GM19328 (cell line): ENCODE results near the gene REPS2.

Source experiments
- ATAC-seq: cut with Tn5 transposase; IDR thresholded peaks from one replicate; pipeline ENCODE4 v1.9.1; 2021; ENCODE audit warnings: mild to moderate bottlenecking, moderate library complexity; ENCODE audit not compliant: unreplicated experiment

REPS2 gene

DNA sequence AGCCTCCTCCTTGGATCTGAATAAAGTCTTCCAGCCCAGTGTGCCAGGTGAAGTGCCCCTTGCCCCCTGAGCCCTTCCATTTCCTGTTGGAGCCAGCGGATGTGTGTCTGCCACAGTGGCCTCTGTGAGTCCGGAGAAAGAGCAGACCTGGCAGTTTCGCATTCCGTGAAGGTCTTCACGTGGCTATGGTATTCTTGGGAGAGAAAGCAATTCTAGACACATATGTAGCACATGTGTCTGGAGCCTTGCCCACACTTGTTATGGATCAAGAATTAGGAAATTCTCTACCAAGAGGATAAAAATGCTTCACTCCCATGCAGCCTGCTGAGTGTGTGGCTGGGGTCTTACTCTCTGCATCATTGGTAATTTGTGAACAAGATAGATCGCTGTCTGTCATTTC is 130.9 kb downstream of the REPS2 start:
- ATAC-seq, result no peak

DNA sequence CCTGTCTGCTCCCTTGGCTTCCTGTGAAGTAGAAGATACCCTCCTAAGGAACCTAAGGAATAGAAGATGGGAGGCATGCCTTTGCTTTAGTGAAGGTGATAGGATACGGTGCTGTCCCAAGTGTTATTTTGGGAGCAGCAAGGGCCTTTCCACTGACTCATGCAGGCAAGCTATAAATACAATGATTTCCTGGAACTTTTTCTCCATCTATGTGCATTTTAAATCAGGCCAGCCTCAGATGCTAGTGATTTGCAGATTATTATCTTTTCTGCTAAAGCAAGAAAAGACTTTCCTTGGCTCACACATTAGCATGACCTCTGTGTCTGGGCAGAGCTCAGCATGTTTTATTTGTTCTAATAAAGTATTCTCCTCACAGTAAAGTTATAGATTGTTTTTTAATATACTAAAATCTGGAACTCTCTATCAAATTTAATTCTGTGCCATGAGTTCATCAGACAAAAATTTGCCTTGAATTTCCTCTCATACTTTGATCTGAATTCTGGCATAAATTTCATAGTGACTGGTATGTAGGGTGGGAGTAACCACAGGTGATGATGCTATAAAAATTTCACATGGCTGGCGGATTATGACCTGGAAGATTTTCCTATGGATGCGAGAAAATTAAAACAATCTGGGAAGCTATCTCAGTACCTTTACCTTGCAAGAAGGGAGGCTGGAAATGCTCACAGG is 131.7 kb downstream of the REPS2 start:
- no peak for ATAC-seq

DNA sequence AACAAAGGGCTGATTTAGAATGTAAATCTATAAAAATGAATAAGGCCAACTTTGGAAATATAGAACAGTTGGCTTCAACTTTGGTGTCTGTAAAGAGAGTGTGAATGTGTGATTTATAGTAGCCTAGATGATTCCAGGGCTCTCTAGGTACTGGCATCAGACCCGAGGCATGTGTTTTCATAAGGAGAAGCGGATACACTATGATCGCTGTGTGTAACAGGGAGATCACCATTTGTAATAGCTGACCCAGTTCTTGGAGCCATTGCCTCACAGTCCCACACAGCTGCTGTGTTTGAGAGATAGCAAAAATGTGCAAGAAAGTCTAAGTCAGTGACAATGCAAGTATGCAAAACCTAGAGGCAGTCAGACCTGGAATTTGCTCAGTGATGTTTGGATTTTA is 135.1 kb downstream of the REPS2 start:
- no peak for ATAC-seq

DNA sequence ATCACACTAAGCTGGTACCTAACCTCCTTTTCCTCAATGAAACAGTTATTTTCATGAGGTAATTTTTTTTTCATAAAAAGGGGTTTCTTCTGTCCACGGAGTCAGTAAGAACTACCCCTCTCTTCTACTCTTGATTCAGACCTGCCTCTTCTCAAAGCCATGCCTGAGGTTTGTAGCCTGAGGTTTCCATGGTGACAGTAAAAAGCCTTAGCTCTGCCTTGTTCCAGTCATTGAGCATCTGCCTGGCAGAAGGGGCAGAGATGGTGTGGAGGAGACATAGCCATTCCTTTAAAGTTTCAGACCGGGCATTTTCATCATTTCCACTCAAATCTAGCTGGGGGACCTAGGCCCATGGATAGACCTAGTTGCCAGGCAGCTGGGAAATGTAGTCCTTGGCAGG is 135.5 kb downstream of the REPS2 start:
- no peak for ATAC-seq

DNA sequence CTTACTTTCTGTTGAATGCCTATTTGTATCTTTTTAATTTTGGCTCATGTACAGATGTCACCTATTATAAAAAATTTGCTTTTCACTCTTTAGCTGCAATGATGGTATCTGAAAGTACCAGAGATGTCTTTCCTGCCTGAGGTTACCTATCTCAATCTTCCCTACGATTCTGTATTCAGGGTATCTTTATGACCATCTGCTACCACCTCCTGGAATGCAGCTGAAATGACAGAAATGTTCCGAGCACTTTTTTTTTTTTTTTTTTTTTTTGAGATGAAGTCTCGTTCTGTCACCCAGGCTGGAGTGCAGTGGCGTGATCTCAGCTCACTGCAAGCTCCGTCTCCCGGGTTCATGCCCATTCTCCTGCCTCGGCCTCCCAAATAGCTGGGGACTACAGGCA is 136.4 kb downstream of the REPS2 start:
- no peak for ATAC-seq

DNA sequence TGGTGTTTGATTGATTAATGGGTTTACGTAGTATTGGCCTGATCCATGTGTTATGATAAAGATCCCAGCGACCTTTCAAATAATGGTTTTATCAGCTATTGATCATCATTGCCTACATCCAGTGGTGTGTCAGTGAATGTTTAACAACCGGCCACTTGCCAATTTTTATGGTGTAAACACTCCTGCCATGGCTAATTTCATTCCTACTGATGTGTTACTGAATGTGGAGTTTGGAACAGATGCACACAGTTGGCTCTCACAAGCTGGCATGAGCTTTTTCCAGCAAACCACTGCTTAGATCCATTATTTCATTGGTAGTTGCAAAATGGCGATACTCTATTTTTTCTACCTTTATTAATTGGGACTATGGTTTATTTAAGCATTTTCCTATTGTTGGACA is 139.9 kb downstream of the REPS2 start:
- ATAC-seq, result no peak

DNA sequence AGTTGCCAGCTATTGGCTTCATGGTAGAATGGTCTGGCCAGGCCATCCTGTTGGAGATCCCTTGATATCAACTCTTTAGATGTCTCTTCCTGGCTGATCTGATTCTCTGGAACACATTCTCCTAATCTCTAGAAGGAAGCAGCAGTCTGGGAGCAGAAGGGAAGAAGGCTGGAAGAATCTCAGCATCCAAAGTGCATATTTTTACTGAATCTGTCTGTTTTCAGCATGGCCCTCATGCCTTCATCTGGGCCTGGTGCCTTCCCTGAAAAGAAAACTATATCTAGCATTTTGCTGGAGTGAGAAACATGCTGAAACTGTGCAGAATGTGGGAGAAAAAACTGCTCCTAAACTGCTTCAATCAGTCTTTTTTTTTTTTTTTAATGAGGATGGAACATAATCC is 148.7 kb downstream of the REPS2 start:
- no peak for ATAC-seq

DNA sequence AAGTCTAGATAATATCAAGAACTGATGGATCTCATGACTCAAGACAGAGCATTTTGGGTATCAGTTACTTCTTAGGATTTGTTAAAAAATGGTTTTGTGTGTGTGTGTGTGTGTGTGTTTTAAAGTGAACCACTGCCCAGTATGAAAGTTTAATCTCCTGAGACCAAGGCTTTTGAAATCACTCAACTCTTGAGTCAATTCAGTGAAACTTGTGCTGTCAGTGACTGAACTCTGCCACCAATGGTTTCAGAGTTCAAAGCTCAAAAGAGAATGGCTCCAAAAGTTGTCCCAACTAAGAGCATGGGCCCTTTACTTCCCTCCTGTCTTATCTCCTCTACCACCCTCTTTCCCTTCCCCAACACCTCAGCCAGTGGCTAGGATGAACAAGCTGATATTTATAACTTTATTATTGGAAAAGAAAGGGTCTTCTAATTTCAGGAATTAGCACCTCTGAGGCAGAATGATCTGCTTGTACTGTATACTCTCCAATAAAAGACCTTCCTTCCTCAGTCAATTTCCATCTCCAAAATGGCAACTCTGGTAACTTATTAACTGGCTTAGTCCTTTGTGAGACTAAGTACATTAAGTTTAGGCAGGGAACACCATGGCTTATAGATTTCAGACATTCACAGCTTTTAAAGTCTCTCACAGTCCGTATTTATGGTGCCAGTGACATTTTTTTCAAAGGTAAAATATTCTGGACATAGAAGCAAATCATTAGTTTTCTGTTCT is 152.2 kb downstream of the REPS2 start:
- ATAC-seq, result no peak

DNA sequence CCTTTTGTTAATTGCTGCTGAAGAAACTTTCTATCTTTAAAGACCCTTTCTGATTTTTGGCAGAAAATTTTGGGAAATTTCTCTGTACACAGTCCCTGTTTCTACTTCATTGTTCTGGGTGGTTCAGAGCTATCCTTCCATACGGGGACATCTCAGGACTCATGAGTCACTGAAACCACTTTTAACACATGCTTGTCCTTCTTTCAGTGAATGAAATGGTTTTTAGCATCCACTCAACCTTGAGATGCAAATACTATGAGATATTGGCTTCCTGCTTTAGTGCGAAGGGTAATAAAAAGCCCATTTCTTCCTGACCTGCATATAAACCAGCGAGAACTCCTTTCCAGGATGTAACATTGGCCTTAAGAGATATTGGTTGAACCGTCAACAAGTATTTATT is 158.0 kb downstream of the REPS2 start:
- no peak for ATAC-seq

DNA sequence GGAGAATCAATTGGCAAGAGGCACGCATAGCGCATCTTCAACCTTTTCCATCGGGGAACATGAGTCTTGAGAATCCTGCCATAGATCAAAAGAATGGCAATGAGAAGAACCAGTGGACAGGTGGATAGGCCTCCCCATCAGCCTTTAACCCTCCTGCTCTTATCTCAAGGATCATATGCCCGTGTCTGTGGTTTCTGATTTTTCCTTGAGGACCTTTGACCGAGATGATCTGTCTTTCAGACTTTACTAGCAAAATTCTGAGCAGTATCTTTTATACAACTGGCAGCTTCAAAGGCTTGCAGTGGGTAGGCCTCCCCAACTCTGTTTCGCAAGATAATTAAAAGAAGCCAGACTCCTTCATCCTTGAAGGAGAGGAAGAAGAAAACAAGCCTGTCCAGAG is 174.4 kb downstream of the REPS2 start:
- ATAC-seq, result no peak

DNA sequence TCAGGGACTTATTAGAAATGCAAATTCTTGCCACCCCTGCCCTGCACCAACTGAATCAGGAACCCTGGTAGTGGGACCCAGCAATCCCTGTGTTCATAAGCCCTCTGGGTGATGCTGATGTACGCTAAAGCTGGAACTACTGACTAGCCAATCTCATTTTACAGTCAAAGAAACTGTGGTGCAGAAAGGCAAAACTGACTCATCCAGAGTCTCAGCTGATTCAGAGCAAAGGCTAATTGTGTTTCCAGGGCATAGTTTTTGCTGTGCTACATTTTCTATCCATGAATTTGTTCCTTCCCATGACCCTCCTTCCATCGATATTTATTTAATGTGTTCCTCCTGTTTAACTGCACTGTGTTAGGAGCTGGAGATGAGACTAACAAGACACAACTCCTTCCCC is 207.5 kb downstream of the REPS2 start:
- ATAC-seq, result no peak

DNA sequence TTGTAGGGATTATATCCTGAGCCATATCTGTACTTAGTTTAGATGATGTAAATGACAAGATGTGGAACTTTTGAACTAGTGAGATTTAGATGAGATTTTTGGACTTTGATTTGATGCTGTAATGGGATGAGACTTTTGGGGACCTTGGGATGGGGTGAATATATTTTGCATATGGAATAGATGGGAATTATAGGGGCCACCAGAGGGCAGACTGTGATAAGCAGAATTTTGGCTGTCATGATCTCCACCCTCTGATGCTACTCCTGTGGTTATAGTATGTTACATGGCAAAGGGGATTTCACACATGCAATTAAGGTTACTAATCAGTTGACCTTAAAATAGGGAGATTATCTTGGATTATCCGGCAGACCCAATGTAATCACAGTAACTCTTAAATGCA is 214.5 kb downstream of the REPS2 start:
- ATAC-seq, result no peak

DNA sequence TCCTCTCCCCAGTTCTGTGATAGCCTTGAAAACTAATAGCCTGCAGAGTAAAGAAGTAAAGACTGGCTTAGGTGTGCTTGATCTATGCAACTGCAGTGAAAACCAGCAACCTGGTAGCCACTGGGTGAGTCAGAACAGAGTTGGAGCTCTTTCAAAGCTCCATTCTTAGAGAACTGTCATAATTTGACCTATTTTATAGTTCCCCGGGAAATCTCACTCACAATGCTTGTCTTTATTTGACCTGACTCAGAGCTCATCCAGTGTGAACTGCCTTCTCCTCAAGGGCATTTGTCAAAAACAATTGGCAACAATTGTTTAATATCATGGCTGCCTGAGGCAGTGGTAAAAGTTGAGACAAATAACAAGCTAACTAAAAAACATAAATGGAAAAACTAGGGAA is 215.5 kb downstream of the REPS2 start:
- ATAC-seq, result no peak

DNA sequence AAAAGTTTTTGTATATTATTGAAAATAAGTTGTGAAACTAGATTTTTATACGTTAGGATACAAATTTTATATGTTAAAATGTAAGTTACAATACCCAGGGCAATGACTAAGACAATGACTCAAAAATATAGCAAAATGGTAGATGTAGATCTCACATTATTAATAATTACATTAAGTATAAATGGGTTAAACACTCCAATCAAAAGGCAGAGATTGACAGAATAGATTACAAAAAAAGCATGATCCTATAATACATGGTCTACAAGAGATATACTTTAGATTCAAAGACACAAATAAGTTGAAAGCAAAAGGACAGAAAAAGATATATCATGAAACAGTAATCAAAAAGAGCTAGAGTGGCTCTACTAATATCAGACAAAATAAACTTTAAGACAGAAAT is 217.6 kb downstream of the REPS2 start:
- no peak for ATAC-seq

DNA sequence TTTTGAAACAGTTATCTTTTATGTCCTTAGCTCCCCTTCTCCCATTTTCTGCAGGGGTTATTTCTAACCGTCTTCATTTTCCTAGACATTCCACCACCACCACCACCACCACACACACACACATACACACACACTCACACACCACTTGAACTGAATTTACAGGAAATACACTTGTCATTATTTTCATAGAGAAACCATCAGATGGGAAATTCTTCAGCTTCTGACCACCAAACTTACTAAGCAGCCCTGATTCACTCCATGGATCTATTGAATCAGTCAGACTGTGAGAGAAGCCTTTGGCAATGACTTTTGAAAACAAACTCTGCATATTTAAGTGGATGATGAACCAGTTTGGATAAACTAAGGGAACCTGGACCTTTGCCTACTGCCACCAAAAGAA is 218.5 kb downstream of the REPS2 start:
- ATAC-seq, result no peak

DNA sequence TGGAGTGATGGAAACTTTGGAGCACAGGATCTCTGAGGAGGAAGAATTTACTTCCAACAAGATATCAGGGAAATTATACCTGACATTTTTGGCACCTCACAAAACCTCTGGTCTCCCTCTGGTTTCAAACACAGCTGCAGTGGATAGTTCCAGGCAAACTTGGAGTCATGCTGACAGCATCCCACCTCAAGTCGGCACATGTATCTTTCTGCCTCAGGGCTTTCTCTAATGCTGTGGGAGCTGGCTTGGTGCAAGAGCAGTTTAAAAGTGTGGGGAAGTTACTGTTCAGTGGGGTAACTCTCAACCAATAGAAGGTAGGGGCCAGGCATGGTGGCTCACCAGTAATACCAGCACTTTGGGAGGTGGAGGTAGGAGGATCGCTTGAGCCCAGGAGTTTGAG is 221.5 kb downstream of the REPS2 start:
- ATAC-seq, result no peak

DNA sequence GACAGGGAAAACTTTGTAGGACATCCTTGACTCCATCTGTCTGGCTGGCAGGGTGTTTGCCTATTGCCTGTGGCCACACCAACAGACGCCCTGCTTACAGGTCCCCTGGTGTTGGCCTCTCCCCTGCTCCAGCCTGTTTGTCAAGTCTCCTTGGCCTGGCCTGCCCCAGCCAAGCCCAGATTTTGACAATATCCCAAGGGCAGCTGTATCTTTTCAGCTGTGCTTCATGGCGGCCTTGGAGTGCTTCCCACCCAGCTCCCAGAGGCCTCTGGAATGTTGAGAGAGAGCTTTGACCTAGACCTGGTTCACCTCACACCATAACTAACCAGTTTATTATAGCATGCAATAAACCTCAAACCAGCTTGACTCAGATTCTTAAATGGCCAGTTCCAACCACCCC is 224.5 kb downstream of the REPS2 start:
- ATAC-seq, result no peak

DNA sequence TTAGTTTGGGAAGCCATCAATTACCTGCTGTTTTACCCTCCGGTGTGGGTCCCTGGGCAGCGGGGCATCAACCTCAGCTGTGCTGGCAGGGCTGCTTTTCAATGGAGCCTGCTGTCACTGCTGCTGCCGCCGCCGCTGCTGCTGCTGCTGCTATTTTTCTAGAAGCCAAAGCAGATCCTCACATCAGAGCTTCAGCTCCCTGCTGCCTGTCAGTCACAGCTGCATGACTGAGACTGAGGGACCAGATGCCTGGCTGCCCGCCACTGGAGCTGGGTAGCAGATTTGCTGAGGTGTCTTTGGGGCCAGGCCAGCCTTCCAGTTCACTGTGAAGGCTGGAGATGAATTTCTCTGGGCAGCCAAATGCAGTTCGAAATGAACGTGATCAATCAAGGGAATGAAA is 228.2 kb downstream of the REPS2 start:
- ATAC-seq, result no peak

DNA sequence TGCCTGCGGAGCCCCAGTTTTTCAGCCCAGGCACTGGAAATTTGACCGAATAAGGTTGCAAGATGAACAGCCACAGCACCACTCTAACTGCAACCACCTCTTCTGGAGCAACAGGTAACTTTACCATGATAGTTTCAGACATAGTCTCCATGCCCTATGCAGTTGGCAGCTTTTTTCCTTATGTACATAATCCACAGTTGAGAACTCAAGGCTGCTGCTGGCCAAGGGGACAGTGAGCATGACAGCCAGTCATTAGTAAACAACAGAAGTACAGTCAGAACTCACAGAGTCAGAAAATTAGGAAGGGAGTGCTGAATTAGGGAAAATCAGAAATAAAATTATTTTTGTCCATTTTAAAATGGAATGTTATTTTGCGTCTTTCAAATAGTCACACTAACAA is 235.9 kb downstream of the REPS2 start:
- no peak for ATAC-seq

DNA sequence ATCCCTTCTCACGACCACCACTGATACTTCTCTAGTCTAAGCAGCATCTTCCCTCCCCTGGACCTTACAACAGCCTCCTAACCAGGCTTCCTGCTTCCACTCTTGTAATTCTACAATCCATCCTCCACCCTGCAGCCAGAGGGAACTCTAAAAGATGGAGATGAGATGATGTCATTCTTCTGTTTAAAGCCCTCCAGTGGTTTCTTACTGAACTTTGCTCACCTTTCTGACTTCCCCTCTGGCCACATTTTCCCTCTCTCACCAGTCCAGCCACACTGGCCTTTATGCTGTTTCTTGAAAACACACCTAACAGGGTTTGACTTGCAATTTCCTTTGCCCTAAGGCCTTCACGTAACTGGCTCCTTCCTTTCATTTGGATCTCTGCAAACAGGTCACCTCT is 237.1 kb downstream of the REPS2 start:
- no peak for ATAC-seq

DNA sequence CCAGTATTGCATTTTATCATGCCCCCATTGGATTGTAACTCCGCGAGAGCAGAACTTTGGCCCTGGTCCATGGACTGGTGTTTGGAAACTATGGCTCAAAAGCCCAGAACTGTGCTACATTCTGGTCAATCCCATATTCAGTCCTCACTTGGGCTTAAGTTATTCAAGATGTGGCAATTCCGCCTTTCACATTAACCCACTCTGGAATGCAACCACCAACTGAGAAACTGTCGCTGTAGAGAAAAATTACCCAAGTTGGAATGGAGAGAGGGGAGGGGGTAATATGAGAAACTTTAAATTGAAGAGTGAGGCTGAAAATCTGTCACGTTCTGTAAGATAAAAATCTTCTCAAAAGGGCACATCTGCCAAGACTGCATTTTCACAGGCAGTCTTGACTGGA is 239.0 kb downstream of the REPS2 start:
- ATAC-seq, result no peak

DNA sequence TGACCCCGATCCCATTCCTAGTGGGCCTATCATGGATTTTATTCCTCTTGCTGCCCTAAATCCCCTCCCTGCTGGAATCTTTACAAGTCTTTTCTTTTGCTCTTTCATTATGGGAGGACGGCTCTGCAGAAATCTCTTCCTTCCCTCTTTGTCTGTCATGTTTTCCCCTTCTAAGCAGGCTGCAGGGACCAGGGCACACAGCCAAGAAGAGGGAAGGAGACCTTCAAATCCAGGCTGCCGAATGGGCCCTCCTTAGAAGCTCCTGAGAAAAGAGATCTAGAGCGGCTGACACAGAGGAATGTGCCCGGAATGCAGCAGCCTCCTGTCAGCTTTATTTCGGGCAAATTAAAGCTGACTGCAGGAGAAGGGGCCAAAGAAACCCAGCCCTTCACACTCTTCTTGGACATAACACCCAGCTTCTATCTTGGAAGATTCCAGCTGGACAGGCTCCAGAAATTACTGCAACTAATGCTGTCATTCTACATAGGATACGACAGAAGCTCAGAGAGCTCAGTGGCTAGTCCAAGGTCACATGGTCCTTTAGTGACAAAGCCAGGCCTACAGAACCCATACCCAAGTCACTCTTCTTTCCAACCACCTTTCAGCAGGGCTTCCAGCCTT is 240.8 kb downstream of the REPS2 start:
- ATAC-seq, result no peak
